OCI-LY7 (cell line): Measurements from ENCODE around the gene FAM120B.

Experiments used
- CTCF ChIP-seq: fragments of 200-600 bp; sonication (generic); conservative IDR thresholded peaks from 2 replicates; pipeline ENCODE4 v1.5.1; 2014; ENCODE audit warnings: mild to moderate bottlenecking, antibody characterized with exemption, low read length, moderate library complexity, mixed read lengths
- EZH2phosphoT487 ChIP-seq: fragments of 200-600 bp; sonication (generic); IDR thresholded peaks from 2 replicates; pipeline ENCODE4 v1.6.1; 2018; ENCODE audit warnings: low read depth, borderline replicate concordance, mild to moderate bottlenecking, mixed run types, antibody characterized with exemption, low read length, moderate library complexity, mixed read lengths

- no peak for TF ChIP-seq CTCF
- no peak for TF ChIP-seq EZH2phosphoT487
These were observed 138.3 kb downstream of the FAM120B start for GRCh38 chr6:170444811-170445211.
